CD4-positive, CD25-positive, alpha-beta regulatory T cell (primary cell): Measurements from ENCODE around the gene APPBP2. TPM values are rescaled to one million over a fixed set of nuclear protein-coding genes. Genes with fewer than 3 reads are reported as not detected.
"Not testable (repeated sequence)": the region's sequence is repeated elsewhere in the genome, so short reads cannot be mapped to it uniquely, and the experiment has no call there.

Experiments used
- ATAC-seq, 2 donors: fragments of 150-1000 bp; cut with Tn5 transposase; one replicate each; pipeline ENCODE4 v1.10.0; 2021; ENCODE audit warnings: low read depth in 2 of 2, moderate number of reproducible peaks in 2 of 2, moderate library complexity in 1 of 2
- DNase-seq, 3 donors: peaks; one replicate each; pipeline versions ENCODE4 v3.0.0 to v3.0.0-alpha.2; 2012 to 2022; ENCODE audit warnings: mixed read lengths in 1 of 3
- H3K27ac ChIP-seq: one replicate; pipeline ENCODE4 v1.7.0; 2013; ENCODE audit warnings: mild to moderate bottlenecking, low read length; ENCODE audit not compliant: insufficient read depth, poor library complexity, severe bottlenecking
- H3K27me3 ChIP-seq: one replicate; pipeline ENCODE4 v1.7.0; 2013; ENCODE audit warnings: low read length; ENCODE audit not compliant: control insufficient read depth, insufficient read depth
- H3K36me3 ChIP-seq: one replicate; pipeline ENCODE4 v1.7.0; 2013; ENCODE audit warnings: mild to moderate bottlenecking, low read length, moderate library complexity; ENCODE audit not compliant: control insufficient read depth, insufficient read depth
- H3K4me1 ChIP-seq: 2 replicates; pipeline ENCODE4 v1.7.0; 2013; ENCODE audit warnings: mild to moderate bottlenecking, low read length; ENCODE audit not compliant: insufficient read depth, control insufficient read depth, poor library complexity, severe bottlenecking
- H3K4me3 ChIP-seq: one replicate; pipeline ENCODE4 v1.7.0; 2013; ENCODE audit warnings: low read depth, mild to moderate bottlenecking, low read length, moderate library complexity
- H3K9me3 ChIP-seq, 2 experiments: 1 replicate in 1 of 2; 2 replicates in 1 of 2; pipeline ENCODE4 v1.7.0; 2013; ENCODE audit warnings: low read length in 2 of 2, mild to moderate bottlenecking in 1 of 2, moderate library complexity in 1 of 2; ENCODE audit not compliant: control insufficient read depth in 2 of 2
- H3K27ac Mint-ChIP-seq, 3 donors: one replicate each; pipeline ENCODE4 v1.8.0; 2020 to 2022; ENCODE audit warnings: mild to moderate bottlenecking in 3 of 3, mixed read lengths in 3 of 3, moderate library complexity in 2 of 3
- H3K27me3 Mint-ChIP-seq: one replicate; pipeline ENCODE4 v1.8.0; 2022; ENCODE audit warnings: mild to moderate bottlenecking, mixed read lengths
- H3K36me3 Mint-ChIP-seq: one replicate; pipeline ENCODE4 v1.8.0; 2020; ENCODE audit warnings: mixed read lengths
- H3K4me1 Mint-ChIP-seq, 4 donors: one replicate each; pipeline ENCODE4 v1.8.0; 2020 to 2022; ENCODE audit warnings: mixed read lengths in 4 of 4, mild to moderate bottlenecking in 1 of 4
- H3K4me3 Mint-ChIP-seq, 4 donors: one replicate each; pipeline ENCODE4 v1.8.0; 2020 to 2022; ENCODE audit warnings: mild to moderate bottlenecking in 4 of 4, mixed read lengths in 4 of 4, moderate library complexity in 3 of 4
- H3K9me3 Mint-ChIP-seq, 7 donors: one replicate each; pipeline ENCODE4 v1.8.0; 2020 to 2022; ENCODE audit warnings: mixed read lengths in 7 of 7, mild to moderate bottlenecking in 3 of 7, moderate library complexity in 2 of 7
- polyA plus RNA-seq, 4 donors: library from polyadenylated mRNA; unstranded; fragments of 300-500 nt; fragmentation: Illumina TruSeq; gene quantifications; one replicate each; pipeline ENCODE4 v1.2.3, GENCODE V29; 2021
- total RNA-seq: library from RNA; stranded (reverse); gene quantifications from one replicate; pipeline ENCODE4 v1.2.3, GENCODE V29; 2022

The APPBP2 gene
- total and polyA plus RNA-seq, 5 donors from 2014 or later = 26.2 to 39.1 (median 33.5) TPM

DNA sequence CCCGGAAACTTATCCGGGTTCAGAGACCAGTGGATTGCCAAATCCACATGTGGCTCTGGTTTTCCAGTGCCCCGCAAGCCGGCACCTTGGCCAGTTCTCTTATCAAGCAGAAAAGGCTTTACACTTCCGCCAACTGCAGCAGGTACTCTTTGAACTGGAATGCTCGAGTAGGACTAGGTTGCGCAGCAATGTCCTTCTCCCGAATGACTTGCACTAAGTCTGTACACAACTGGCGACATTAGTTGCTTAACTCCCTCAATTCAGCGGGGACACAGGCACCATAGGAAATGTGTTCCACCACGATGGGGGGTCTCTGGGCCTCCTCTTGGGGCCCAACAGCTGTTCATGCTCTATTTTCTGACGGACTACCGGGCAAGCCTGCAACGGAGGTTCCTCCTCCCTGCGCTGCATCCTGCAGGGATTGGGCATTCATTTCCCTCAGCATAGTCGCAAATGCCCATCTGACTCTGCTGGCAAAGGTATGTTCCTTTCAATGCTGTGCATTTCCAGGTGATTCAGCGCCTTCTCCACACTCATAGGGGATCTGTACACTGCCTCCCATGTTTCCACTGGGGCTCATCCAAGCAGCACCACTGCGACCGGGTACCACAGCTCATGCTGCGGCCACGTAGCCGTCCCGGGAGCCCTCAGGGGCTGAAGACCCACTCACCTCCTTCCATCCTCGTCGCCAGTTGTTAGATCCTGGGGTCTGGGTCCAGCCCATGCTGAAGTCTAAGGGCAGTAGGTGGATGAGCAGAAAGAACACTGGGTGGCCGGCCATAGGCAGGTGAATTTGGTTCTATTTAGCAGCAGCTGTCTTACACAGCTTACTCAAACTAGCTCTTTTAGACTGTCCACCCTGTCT is 34.2 kb upstream of the APPBP2 start:
- H3K4me3 Mint-ChIP-seq = peak overlapping the region in 1 of 4 donors; percentile 38

DNA sequence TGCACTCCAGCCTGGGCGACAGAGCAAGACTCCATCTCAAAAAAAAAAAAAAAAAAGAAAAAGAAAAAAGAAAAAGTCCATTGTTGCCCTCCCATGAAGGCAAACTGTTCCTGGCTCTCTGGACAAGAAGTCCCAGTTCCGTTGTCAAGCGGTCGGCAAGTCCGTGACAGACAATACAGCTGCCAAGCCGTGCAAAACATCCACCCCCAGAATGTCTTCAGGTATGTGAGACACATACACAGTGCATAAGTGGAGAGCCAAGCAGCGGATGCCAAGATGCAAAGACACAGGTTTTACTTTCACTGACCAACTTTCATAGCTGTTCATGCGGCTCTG is 33.6 kb upstream of the APPBP2 start:
- no peaks in the 10 kb centered on the region for H3K4me1 ChIP-seq
- no peak overlapping the region for H3K4me3 Mint-ChIP-seq
- no peak for DNase-seq
- peaks cover 4% of the 10 kb centered on the region for H3K36me3 Mint-ChIP-seq
- peaks cover 26% of the 10 kb centered on the region for H3K27me3 Mint-ChIP-seq
- peaks cover 1 to 19% (median 9%) of the 10 kb centered on the region in 7 donors for H3K9me3 Mint-ChIP-seq
- ATAC-seq = no peak
- no peak overlapping the region for H3K27ac ChIP-seq
- H3K27ac Mint-ChIP-seq = no peak overlapping the region
- H3K4me1 Mint-ChIP-seq = peaks cover 0 to 4% (median 0%) of the 10 kb centered on the region in 4 donors
- no peaks in the 10 kb centered on the region for H3K36me3 ChIP-seq
- peaks cover 4% of the 10 kb centered on the region for H3K27me3 ChIP-seq
- H3K9me3 ChIP-seq = peaks cover 4 to 12% of the 10 kb centered on the region in 2 experiments
- H3K4me3 ChIP-seq = no peak overlapping the region

More for the DNA sequence above, 34.2 kb upstream of the APPBP2 start:
- peaks cover 4% of the 10 kb centered on the region for H3K36me3 Mint-ChIP-seq
- peaks cover 22% of the 10 kb centered on the region for H3K27me3 Mint-ChIP-seq
- H3K4me1 Mint-ChIP-seq = peaks cover 0 to 4% (median 0%) of the 10 kb centered on the region in 4 donors
- H3K4me1 ChIP-seq = no peaks in the 10 kb centered on the region
- no peaks in the 10 kb centered on the region for H3K36me3 ChIP-seq
- peaks cover 1 to 19% (median 9%) of the 10 kb centered on the region in 7 donors for H3K9me3 Mint-ChIP-seq
- H3K4me3 ChIP-seq = no peak overlapping the region
- H3K9me3 ChIP-seq = peaks cover 4 to 12% of the 10 kb centered on the region in 2 experiments
- DNase-seq (no peak), ATAC-seq (no peak)
- H3K27me3 ChIP-seq = peaks cover 4% of the 10 kb centered on the region
- no peak overlapping the region for H3K27ac ChIP-seq
- H3K27ac Mint-ChIP-seq = no peak overlapping the region

DNA sequence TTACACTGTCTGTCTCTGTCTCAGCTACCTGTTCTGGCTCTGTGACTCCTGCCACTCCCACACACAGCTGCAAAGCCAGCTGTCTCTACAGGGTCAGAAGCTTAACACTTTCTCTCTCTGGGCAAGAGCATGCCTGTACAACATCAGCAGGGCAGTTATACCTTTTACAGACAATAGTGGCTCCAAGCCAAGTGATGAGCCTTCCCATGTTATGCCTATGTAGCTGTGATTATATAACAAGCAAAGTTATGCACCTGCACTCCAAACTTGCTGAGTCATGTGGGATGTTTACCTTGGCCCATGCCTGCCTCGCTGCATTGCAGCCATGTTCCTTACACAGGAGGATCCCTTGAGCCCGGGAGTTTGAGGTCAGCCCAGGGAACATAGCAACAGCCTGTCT is 31.8 kb upstream of the APPBP2 start:
- Mint-ChIP-seq H3K4me3 (no peak overlapping the region), H3K27me3 (peaks cover 26% of the 10 kb centered on the region), H3K9me3 (peaks cover 1 to 26% (median 11%) of the 10 kb centered on the region in 7 donors), H3K4me1 (peaks cover 0 to 4% (median 0%) of the 10 kb centered on the region in 4 donors), H3K27ac (no peak overlapping the region), H3K36me3 (peaks cover 4% of the 10 kb centered on the region)
- DNase-seq = peak in 1 of 3 donors; percentile 11
- Histone ChIP-seq H3K9me3 (peaks cover 4 to 12% of the 10 kb centered on the region in 2 experiments), H3K4me1 (no peaks in the 10 kb centered on the region), H3K27ac (no peak overlapping the region), H3K27me3 (peaks cover 4% of the 10 kb centered on the region), H3K4me3 (no peak overlapping the region), H3K36me3 (no peaks in the 10 kb centered on the region)
- no peak for ATAC-seq

DNA sequence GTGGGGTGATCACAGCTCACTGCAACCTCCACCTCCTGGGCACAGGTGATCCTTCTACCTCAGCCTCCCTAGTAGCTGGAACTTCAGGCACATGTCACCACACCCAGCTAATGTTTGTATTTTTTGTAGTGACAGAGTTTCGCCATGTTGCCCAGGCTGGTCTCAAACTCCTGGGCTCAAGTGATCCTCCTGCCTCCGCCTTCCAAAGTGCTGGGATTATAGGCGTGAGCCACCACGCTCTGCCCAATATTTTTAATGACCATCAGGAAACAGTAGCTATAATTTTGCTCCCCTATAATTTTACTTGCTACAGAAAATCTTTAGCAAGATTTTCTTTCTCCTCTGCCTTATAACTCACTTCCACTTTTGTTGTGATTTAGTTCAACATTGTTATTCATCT is 29.7 kb upstream of the APPBP2 start:
- Histone ChIP-seq H3K27ac (no peak overlapping the region), H3K36me3 (no peaks in the 10 kb centered on the region), H3K27me3 (peaks cover 4% of the 10 kb centered on the region), H3K4me3 (no peak overlapping the region), H3K9me3 (peaks cover 4 to 12% of the 10 kb centered on the region in 2 experiments), H3K4me1 (no peaks in the 10 kb centered on the region)
- ATAC-seq = no peak
- Mint-ChIP-seq H3K4me1 (peaks cover 0 to 4% (median 0%) of the 10 kb centered on the region in 4 donors), H3K4me3 (no peak overlapping the region), H3K9me3 (peaks cover 1 to 26% (median 11%) of the 10 kb centered on the region in 7 donors), H3K27me3 (peaks cover 26% of the 10 kb centered on the region), H3K27ac (peak overlapping the region in 1 of 3 donors; percentile 53), H3K36me3 (peaks cover 4% of the 10 kb centered on the region)
- DNase-seq = no peak

DNA sequence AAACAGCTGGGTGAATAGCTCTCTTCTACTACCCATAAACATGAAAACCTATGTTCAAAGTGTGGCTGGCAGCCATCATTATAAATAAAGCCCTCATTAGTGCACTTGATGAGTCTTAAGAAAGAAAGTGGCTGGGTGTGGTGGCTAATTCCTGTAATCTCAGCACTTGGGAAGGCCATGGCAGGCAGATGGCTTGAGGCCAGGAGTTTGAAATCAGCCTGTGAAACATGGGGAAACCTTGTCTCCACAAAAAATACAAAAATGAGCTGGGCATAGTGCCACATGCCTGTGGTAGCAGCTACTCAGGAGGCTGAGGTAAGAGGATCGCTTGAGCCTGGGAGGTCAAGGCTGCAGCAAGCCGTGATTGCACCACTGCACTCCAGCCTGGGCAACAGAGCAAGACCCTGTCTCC is 28.3 kb upstream of the APPBP2 start:
- H3K27me3 ChIP-seq = peaks cover 4% of the 10 kb centered on the region
- ATAC-seq = no peak
- no peak overlapping the region for H3K4me3 Mint-ChIP-seq
- H3K27ac Mint-ChIP-seq = no peak overlapping the region
- H3K4me1 ChIP-seq = no peaks in the 10 kb centered on the region
- no peak overlapping the region for H3K27ac ChIP-seq
- no peak for DNase-seq
- H3K36me3 ChIP-seq = no peaks in the 10 kb centered on the region
- peaks cover 22% of the 10 kb centered on the region for H3K27me3 Mint-ChIP-seq
- peaks cover 4 to 12% of the 10 kb centered on the region in 2 experiments for H3K9me3 ChIP-seq
- H3K4me3 ChIP-seq = no peak overlapping the region
- H3K36me3 Mint-ChIP-seq = peaks cover 4% of the 10 kb centered on the region
- peaks cover 1 to 26% (median 11%) of the 10 kb centered on the region in 7 donors for H3K9me3 Mint-ChIP-seq
- H3K4me1 Mint-ChIP-seq = peaks cover 0 to 4% (median 0%) of the 10 kb centered on the region in 4 donors

DNA sequence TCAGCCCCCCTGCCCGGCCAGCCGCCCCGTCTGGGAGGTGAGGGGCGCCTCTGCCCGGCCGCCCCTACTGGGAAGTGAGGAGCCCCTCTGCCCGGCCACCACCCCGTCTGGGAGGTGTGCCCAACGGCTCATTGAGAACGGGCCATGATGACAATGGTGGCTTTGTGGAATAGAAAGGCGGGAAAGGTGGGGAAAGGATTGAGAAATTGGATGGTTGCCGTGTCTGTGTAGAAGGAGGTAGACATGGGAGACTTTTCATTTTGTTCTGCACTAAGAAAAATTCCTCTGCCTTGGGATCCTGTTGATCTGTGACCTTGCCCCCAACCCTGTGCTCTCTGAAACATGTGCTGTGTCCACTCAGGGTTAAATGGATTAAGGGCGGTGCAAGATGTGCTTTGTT is 26.2 kb upstream of the APPBP2 start:
- H3K36me3 Mint-ChIP-seq, H3K27me3 ChIP-seq, H3K4me1 ChIP-seq, DNase-seq, H3K27ac ChIP-seq, H3K36me3 ChIP-seq, H3K4me3 Mint-ChIP-seq, H3K27ac Mint-ChIP-seq, H3K9me3 ChIP-seq, H3K4me3 ChIP-seq, H3K4me1 Mint-ChIP-seq, H3K9me3 Mint-ChIP-seq, ATAC-seq: not testable (repeated sequence)
- peaks cover 16% of the 10 kb centered on the region for H3K27me3 Mint-ChIP-seq

DNA sequence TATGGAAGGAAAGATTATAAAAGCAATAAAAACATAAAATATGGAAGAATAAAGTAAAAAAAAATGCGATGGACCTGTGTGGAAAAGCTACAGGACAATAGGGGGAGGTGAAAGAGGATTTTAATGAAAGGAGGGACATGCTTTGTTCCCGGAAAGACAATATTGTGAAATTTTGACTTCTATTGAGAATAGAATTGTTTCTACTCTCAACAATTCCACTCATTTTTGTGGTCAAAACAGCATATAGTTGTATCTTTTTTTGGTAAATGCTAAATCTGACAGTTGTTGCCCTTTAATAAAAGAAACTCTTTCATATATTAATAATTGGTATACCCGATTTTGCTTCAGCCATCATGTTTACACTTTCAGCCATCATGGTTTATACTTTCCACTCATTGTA is 22.9 kb upstream of the APPBP2 start:
- Histone ChIP-seq H3K36me3 (no peaks in the 10 kb centered on the region), H3K4me3 (no peak overlapping the region), H3K9me3 (no peaks in the 10 kb centered on the region), H3K27me3 (no peaks in the 10 kb centered on the region), H3K4me1 (no peaks in the 10 kb centered on the region), H3K27ac (no peak overlapping the region)
- Mint-ChIP-seq H3K4me1 (peaks cover 0 to 5% (median 0%) of the 10 kb centered on the region in 4 donors), H3K27ac (peak overlapping the region in 1 of 3 donors; percentile 5), H3K4me3 (no peak overlapping the region), H3K27me3 (no peaks in the 10 kb centered on the region), H3K9me3 (peaks cover 0 to 7% (median 0%) of the 10 kb centered on the region in 7 donors), H3K36me3 (no peaks in the 10 kb centered on the region)
- DNase-seq (no peak), ATAC-seq (no peak)
